OCI-LY1 (cell line): ENCODE measurements around the gene PRSS2.
"Not testable (repeated sequence)": the region's sequence is repeated elsewhere in the genome, so short reads cannot be mapped to it uniquely, and the experiment has no call there.

Experiments
- H2AFZ ChIP-seq: fragments of 200-600 bp; sonication (generic), shearing (Covaris generic); 2 replicates; pipeline ENCODE4 v1.6.0; 2014; ENCODE audit warnings: antibody characterized with exemption, mild to moderate bottlenecking, low read length
- H3F3A ChIP-seq: fragments of 200-600 bp; sonication (generic), shearing (Covaris generic); 2 replicates; pipeline ENCODE4 v1.6.0; 2014; ENCODE audit warnings: mild to moderate bottlenecking, antibody characterized with exemption, low read length, moderate library complexity; ENCODE audit not compliant: insufficient read depth
- H3K27ac ChIP-seq: fragments of 200-600 bp; sonication (generic); 2 replicates; pipeline ENCODE4 v1.5.1; 2014; ENCODE audit warnings: low read length, mixed run types, mild to moderate bottlenecking, low read depth; ENCODE audit not compliant: poor library complexity, severe bottlenecking
- H3K27me3 ChIP-seq: fragments of 200-600 bp; sonication (generic); 2 replicates; pipeline ENCODE4 v1.6.0; 2014; ENCODE audit warnings: antibody characterized with exemption, mild to moderate bottlenecking, low read length, moderate library complexity; ENCODE audit not compliant: insufficient read depth
- H3K36me3 ChIP-seq: fragments of 200-600 bp; sonication (generic); 2 replicates; pipeline ENCODE4 v1.6.1; 2014; ENCODE audit warnings: mild to moderate bottlenecking, antibody characterized with exemption, low read length, moderate library complexity, mixed read lengths; ENCODE audit not compliant: insufficient read depth
- H3K4me1 ChIP-seq: fragments of 200-600 bp; sonication (generic); 2 replicates; pipeline ENCODE4 v1.5.1; 2014; ENCODE audit warnings: mild to moderate bottlenecking, low read length, moderate library complexity; ENCODE audit not compliant: insufficient read depth, severe bottlenecking
- H3K4me2 ChIP-seq: fragments of 200-600 bp; sonication (generic), shearing (Covaris generic); 2 replicates; pipeline ENCODE4 v1.6.1; 2014; ENCODE audit warnings: low read length
- H3K4me3 ChIP-seq: fragments of 200-600 bp; sonication (generic); 2 replicates; pipeline ENCODE4 v1.5.1; 2014; ENCODE audit warnings: low read length, low read depth, mild to moderate bottlenecking, mixed read lengths; ENCODE audit not compliant: poor library complexity, severe bottlenecking
- H3K79me2 ChIP-seq: fragments of 200-600 bp; shearing (Covaris generic); 2 replicates; pipeline ENCODE4 v1.6.1; 2016; ENCODE audit warnings: mixed run types, low read length, mixed read lengths; ENCODE audit not compliant: insufficient read depth
- H3K9ac ChIP-seq: fragments of 200-600 bp; sonication (generic), shearing (Covaris generic); 2 replicates; pipeline ENCODE4 v1.6.1; 2014; ENCODE audit warnings: mild to moderate bottlenecking, low read length, mixed read lengths
- H3K9me2 ChIP-seq: fragments of 200-600 bp; sonication (generic), shearing (Covaris generic); 2 replicates; pipeline ENCODE4 v1.6.1; 2014; ENCODE audit warnings: low read depth, mild to moderate bottlenecking, low read length, mixed read lengths
- H3K9me3 ChIP-seq: fragments of 200-600 bp; shearing (Covaris generic); 2 replicates; pipeline ENCODE4 v1.6.1; 2014; ENCODE audit warnings: low read length, mixed read lengths
- H4K20me1 ChIP-seq: fragments of 200-600 bp; sonication (generic), shearing (Covaris generic); 2 replicates; pipeline ENCODE4 v1.6.0; 2016; ENCODE audit warnings: mild to moderate bottlenecking, low read length; ENCODE audit not compliant: insufficient read depth
- EZH2 ChIP-seq: fragments of 200-600 bp; sonication (generic), shearing (Covaris generic); IDR thresholded peaks from 2 replicates; pipeline ENCODE4 v1.8.0; 2017; ENCODE audit warnings: borderline replicate concordance, mixed run types, mild to moderate bottlenecking, antibody characterized with exemption, low read length, moderate library complexity, mixed read lengths
- TF ChIP-seq, protein P1 (sequence below): fragments of 200-600 bp; sonication (generic), shearing (Covaris generic); IDR thresholded peaks from 2 replicates; pipeline ENCODE4 v1.5.1; 2017; ENCODE audit warnings: mild to moderate bottlenecking, antibody characterized with exemption, low read length, moderate library complexity, mixed read lengths

PRSS2 gene

GRCh38 chr7:142752376-142753225 lies 18.2 kb upstream of the PRSS2 start:
- Histone ChIP-seq H3K36me3 (no peaks in the 10 kb centered on the region), H3K9me3 (no peaks in the 10 kb centered on the region), H3K9ac (no peak overlapping the region), H4K20me1 (no peaks in the 10 kb centered on the region), H2AFZ (no peak overlapping the region), H3K27ac (no peak overlapping the region), H3K79me2 (no peaks in the 10 kb centered on the region), H3F3A (no peaks in the 10 kb centered on the region), H3K4me1 (no peaks in the 10 kb centered on the region), H3K4me3 (no peak overlapping the region), H3K4me2 (no peak overlapping the region), H3K27me3 (0 out of 2 replicates have a peak, but pooled peaks cover 8% of the 10 kb centered on the region), H3K9me2 (no peaks in the 10 kb centered on the region)
- TF ChIP-seq, protein P1, sequence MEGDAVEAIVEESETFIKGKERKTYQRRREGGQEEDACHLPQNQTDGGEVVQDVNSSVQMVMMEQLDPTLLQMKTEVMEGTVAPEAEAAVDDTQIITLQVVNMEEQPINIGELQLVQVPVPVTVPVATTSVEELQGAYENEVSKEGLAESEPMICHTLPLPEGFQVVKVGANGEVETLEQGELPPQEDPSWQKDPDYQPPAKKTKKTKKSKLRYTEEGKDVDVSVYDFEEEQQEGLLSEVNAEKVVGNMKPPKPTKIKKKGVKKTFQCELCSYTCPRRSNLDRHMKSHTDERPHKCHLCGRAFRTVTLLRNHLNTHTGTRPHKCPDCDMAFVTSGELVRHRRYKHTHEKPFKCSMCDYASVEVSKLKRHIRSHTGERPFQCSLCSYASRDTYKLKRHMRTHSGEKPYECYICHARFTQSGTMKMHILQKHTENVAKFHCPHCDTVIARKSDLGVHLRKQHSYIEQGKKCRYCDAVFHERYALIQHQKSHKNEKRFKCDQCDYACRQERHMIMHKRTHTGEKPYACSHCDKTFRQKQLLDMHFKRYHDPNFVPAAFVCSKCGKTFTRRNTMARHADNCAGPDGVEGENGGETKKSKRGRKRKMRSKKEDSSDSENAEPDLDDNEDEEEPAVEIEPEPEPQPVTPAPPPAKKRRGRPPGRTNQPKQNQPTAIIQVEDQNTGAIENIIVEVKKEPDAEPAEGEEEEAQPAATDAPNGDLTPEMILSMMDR, result no peak
- no peak for TF ChIP-seq EZH2

GRCh38 chr7:142753366-142753765 lies 17.4 kb upstream of the PRSS2 start:
- Histone ChIP-seq H3K9me3 (no peaks in the 10 kb centered on the region), H3F3A (no peaks in the 10 kb centered on the region), H3K79me2 (no peaks in the 10 kb centered on the region), H3K4me1 (no peaks in the 10 kb centered on the region), H3K9ac (no peak overlapping the region), H3K27me3 (0 out of 2 replicates have a peak, but pooled peaks cover 8% of the 10 kb centered on the region), H3K27ac (no peak overlapping the region), H4K20me1 (no peaks in the 10 kb centered on the region), H3K36me3 (no peaks in the 10 kb centered on the region), H2AFZ (no peak overlapping the region), H3K9me2 (no peaks in the 10 kb centered on the region), H3K4me2 (no peak overlapping the region), H3K4me3 (no peak overlapping the region)
- TF ChIP-seq EZH2, result no peak
- TF ChIP-seq, protein P1, result no peak

DNA sequence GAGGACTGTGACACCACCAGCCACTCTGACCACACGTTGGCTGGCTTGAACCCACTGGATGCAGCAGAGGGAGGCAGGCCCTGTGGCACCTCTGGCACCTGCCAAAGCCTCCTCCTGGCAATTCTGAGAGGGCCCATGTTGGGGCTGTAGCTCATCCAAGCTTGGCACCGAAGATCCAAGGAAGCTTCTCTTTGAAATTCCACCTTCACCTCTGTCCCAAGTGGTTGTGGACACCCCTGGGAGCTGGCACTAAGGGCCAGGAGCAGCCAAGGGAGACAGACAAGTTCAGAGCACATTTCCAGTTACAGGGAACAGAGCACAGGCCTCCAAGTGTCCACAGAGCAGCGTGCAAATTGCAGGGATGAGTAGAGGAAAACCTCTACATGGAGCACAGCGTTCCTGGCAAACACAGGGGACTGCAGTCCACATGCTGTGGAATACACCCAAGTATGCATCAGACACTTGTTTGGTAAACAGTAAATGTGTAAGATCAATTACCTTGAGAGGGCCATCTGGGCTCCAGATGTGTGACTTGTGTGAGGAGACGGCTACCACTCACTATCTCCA lies 16.8 kb upstream of the PRSS2 start:
- not testable (repeated sequence) for H3K9me2 ChIP-seq, H3K9ac ChIP-seq, H3K36me3 ChIP-seq, H2AFZ ChIP-seq, H3F3A ChIP-seq, H3K4me3 ChIP-seq, H3K4me2 ChIP-seq, H3K27me3 ChIP-seq, H3K4me1 ChIP-seq, H3K9me3 ChIP-seq, H4K20me1 ChIP-seq, H3K27ac ChIP-seq, H3K79me2 ChIP-seq
